HS-27A (cell line): Measurements from ENCODE around the gene RYR2.

Source experiments
- DNase-seq: peaks from one replicate; pipeline ENCODE4 v3.0.0-alpha.2; 2012; ENCODE audit warnings: low read depth, missing footprints

Gene RYR2

DNA sequence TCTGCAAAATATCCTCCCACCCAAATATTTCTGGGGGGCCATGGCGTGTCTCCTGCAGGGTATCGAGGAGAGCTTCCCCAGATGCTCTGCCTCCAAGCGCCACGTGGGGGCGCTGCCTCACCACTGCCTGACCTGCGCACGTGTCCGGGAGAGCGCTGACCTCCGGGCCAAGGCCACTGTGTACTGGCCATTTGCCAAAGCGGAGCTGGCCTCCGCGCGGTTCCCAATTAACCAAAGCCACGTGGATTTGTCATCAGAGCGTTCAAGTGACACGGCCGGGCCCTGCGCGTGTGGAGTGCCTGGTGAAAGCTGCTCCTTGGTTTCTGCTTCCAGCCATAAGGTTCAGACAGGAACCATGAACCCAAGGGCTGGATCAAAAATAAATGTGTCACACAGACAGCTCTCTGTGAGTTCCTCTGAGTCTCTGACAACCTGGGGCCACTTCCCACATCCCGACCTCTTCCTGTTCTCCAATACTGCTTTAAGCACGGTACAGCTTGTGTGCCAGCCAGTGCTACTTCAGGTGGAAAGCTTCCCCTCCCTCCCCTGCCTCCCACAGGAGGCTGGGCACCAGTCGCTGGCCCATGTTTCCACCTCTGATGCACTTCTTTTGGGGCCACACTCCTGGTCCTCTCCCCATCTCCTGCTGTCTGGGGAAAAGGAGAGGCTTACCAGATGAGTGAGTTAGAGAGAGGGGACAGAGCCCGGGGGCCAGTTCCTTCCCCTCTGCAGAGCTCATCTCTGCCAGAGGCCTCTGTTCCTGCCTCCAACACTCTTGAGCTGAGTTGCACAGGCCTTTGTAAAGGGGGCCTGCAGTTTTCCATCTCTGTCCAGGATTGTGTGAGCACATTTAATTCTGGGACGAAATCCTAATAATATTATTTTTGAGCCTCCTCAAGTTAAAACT lies 822.6 kb downstream of the RYR2 start:
- DNase-seq: no peak

DNA sequence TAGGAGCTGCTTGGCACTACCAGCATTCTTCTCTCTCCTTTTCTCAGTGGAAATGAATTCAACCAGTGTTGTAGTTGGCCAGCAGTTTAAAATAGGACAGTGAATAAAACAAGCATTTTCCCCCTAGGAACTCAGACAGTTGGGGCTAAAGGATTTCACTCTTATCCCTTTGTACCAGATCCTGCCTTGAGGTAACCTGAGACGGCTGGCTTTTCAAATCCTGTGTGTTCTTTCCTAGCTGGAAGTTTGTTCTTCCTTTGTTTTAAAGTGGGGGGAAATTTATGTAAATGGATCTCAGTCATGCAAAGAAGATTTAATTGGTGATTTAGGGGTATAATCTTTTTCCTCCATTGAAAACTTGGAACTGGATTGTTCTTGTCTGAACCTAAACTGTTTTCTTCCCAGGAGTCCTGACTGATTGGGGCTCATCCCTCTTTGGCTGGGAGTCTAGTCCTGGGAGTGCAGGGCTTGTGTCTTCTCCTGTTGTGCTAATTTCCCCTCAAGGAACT lies 825.5 kb downstream of the RYR2 start:
- no peak for DNase-seq

DNA sequence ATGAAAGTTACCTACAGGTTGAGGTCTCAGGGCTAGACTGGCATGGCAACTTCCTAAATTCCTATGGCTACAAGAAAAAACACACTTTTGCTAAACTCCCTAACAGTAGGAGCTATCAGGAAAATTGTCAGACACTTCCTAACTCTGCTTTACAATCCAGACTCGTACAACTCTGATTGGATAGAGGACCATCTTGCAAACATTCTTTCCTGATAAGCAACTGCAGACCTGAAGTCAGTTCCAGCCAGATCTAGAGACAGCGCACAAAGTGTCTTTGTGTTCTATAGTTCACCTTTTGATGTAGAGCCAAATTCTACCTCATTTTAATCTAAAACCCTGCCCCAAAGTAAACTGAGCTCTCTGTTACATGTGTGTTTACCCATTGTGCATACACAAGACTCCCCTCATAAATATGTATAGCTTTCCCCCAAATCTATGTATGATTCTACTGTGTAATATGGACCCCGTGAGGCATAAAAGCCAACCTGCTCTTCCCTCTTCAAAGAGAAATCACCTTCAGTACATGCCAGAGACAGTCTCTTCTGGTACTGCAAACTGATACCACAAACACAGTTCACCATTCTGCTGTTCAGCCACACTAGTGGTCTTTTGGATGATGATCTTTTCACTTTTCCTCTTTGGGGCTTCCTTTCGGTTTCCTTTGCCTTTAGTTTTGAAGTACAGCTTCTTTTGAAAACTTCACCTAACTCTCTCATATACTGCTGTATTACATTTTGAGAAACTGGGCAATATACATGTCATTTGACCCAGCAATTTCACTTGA lies 827.0 kb downstream of the RYR2 start:
- DNase-seq: no peak

DNA sequence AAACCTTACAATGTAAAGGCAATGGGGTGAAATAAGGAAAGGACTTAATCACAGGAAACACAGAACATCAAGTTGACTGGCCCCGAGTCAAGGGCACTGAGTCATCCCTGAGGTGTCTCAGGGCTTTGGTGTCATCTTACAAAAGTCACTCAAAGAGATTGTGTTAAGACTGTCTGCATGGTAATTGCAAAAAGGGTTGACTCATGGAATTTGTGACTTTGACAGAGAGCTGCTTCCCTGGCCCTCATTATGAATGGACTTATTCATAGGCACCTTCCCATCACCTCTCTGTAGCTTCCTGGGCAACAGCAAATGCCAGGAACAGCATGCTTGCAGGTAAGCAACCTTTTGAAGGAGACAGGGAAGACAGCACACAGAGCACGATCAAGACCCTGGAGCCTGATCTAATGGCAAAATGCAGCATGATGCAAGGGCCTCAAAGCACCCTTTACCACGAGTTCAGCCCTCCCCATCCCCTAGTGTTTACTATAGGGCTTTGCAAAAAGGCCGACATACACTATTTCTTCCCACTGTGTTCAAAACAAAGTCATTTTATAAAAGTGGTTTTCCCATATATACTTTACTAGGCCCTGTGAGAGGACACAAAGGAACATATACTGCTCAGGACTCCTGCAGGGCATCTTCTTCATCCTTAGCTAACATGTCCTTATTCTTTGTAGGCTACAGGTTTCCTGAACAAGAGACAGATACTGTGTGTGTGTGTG lies 831.7 kb downstream of the RYR2 start:
- DNase-seq: peak; percentile 76

DNA sequence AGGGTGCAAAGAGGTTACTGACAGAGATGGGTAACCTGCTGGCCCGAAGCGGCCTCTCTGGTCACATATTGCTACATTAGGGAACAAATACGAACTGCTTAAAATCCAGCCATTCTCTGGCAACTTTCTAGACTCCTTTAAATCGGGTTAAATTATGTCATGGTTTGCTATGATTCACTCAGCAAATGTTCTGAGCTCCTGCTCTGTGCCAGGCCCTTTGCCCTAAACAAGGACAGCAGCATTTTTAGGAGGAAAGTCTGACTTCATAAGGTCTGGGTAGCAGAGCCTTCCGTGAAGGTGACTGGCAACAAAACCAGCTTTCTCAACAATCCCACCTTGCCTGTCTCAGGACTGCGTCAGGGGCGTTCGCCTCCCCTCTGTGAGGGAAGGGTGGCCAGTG lies 833.3 kb downstream of the RYR2 start:
- no peak for DNase-seq

DNA sequence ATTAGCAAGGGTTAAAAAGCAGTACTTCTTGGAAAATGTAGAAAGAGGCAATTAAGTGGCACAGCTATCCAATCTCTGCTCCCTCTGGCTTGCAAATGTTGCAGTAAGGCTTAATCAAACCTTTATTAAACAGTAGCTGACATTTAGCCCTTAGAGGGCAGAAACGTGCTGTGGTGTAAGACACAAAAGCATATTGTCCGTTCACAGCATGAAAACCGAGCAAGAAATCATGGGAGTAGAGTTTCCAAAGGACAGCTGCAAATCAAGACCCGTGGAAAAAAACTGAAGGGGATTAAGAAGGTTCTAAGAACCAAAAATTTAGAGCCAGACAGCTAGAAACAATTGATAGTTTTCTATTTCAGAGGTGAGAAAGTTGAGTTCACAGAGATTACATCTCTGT lies 835.6 kb downstream of the RYR2 start:
- no peak for DNase-seq

DNA sequence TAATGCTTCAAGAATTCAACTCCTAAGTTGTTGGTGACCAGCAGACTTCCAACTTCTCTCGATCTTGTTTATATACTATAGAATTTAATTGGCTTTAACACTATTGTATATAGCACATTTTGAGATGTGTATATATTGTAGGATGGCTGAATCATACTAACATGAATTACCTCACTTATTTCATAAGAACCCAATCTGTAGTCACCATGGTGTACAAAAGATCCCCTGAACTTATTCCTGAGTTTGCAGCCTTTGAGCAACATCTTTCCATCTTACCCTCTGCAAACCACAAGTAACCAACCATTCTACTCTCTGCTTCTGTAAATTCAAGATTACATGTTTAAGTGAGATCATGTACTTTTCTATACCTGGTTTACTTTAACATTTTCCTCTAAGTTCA lies 836.4 kb downstream of the RYR2 start:
- no peak for DNase-seq

DNA sequence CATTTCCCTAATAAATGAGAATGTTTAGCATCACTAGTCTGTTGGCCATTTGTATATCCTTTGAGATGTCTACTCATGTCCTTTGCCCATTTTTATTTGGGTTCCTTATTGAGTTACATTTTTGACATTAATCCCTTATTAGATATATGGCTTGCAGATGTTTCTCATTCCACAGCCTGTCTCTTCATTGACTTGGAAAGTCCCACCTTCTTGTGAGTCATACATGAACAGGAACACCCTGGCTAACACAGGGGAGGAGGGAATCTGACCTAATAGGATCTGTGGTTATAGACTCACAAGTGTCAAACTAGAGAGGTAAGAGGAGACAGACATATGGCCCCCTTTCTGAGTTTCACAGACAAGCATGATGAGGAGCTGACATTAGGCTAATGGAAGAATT lies 837.2 kb downstream of the RYR2 start:
- DNase-seq: peak; percentile 42
